Measurements from ENCODE around the gene AANAT. TPM values are rescaled to one million over a fixed set of nuclear protein-coding genes. Genes with fewer than 3 reads are reported as not detected.

The AANAT gene
- total and polyA plus RNA-seq, 9 donors, result 0.18 to 0.87 (median 0.28) TPM; not detected in 3

GRCh38 chr17:76452127-76452659 is 15.2 kb upstream of the AANAT start:
- Histone ChIP-seq H3K4me1 (ENCODE audit: control insufficient read depth, insufficient read depth, low read length) (peaks cover 26% of the 10 kb centered on the region), H3K27ac (ENCODE audit: low read length) (no peak overlapping the region), H3K36me3 (ENCODE audit: control insufficient read depth, insufficient read depth, low read length) (peaks cover 4% of the 10 kb centered on the region), H3K27me3 (ENCODE audit: control insufficient read depth, insufficient read depth, low read length) (no peaks in the 10 kb centered on the region), H3K4me3 (ENCODE audit: low read length) (peak overlapping the region; percentile 62), H3K9me3 (replicated peaks; ENCODE audit: control insufficient read depth, low read depth, low read length) (no peaks in the 10 kb centered on the region)
- under 1% methylated on average over 29 of the region's 29 CpGs for WGBS (ENCODE audit: insufficient coverage)
- DNase-seq, result no peak

GRCh38 chr17:76452660-76453430 is 14.6 kb upstream of the AANAT start, which contains the start of gene UBE2O:
Gene UBE2O (minus strand): TSS chr17:76453152. CDS start chr17:76453141, 11 bp downstream.
- Histone ChIP-seq H3K27ac (ENCODE audit: low read length) (no peak within 1 kb of the TSS), H3K9me3 (replicated peaks; ENCODE audit: control insufficient read depth, low read depth, low read length) (no peaks in the 10 kb centered on the region), H3K4me3 (ENCODE audit: low read length) (peak within 1 kb of the TSS; percentile 62), H3K27me3 (ENCODE audit: control insufficient read depth, insufficient read depth, low read length) (no peaks in the 10 kb centered on the region), H3K36me3 (ENCODE audit: control insufficient read depth, insufficient read depth, low read length) (peaks cover 4% of the 10 kb centered on the region), H3K4me1 (ENCODE audit: control insufficient read depth, insufficient read depth, low read length) (peaks cover 23% of the 10 kb centered on the region)
- WGBS (ENCODE audit: insufficient coverage), result under 1% methylated on average over 101 of the region's 101 CpGs
- DNase-seq, result peak; percentile 92

- Histone ChIP-seq H3K4me1 (ENCODE audit: control insufficient read depth, insufficient read depth, low read length) (peaks cover 18% of the 10 kb centered on the region), H3K4me3 (ENCODE audit: low read length) (no peak overlapping the region), H3K27me3 (ENCODE audit: control insufficient read depth, insufficient read depth, low read length) (no peaks in the 10 kb centered on the region), H3K27ac (ENCODE audit: low read length) (no peak overlapping the region), H3K9me3 (replicated peaks; ENCODE audit: control insufficient read depth, low read depth, low read length) (no peaks in the 10 kb centered on the region), H3K36me3 (ENCODE audit: control insufficient read depth, insufficient read depth, low read length) (peaks cover 4% of the 10 kb centered on the region)
- no peak for DNase-seq
- WGBS (ENCODE audit: insufficient coverage), result 0% methylated on average over 2 of the region's 6 CpGs
Measured at GRCh38 chr17:76453431-76453743, 14.0 kb upstream of the AANAT start.

DNA sequence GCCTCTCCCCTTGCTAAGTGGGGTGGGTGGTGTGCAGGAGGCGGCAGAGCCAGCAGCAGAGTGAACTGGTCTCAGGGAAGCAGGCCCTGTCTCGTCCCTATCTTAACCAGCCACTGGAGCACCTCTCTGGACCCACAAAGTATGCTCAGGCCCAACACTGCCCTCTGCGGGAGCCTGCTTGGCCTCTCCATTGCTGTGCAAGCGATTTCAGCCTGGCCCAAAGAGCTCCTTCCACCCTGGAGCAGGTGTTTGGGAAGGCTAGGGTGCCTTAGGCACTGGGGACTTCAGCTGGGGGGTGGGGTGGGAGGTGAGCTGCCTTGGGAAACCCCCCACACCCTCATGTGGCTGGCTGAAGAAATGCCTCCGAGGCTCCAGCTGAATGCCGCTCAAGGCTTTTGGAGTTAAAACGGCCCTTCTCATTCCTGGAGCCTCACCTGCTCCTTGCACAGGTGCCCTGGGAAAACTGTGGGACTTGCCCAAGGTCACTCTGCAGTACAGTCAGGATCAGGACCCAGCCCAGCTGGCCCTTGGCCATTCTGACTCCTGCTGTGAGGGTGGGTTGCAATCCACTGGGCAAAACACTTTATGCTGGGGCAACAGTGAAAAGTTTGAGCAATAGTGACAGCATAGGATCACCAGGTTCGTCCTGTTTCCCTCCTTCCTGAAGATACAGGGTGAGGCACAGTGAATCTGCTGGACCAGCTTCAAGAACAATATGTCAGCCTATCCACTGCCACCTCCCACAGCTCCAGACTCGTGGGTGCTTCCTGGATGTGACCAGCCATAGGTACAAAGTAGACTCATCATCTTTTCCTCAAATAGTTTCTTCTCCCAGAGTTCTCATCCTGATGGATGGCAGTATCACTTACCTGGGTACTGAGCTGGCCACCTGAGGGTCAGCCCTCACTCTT is 8.6 kb upstream of the AANAT start:
- no peaks in the 10 kb centered on the region for H3K4me1 ChIP-seq (ENCODE audit: control insufficient read depth, insufficient read depth, low read length)
- WGBS (ENCODE audit: insufficient coverage), result 54% methylated on average over 4 of the region's 9 CpGs
- no peak for DNase-seq

DNA sequence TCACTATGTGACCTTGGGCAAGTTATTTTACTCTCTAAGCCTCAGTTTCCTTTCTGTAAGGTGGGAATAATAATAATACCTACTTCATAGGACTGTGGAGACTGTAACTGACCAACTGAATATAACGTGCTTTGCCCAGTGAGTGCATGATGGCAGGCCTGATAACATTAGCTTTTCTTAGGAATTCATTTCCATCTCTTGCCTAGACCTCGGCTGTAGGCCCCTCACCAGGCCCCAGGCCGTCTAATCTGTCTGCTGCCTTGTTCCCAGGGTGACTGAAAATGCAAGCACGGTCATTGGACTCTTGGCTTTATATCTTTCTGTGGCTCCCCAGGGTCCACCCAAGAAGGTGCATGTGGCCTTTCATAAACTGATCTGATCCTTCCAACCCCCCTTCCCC is 7.7 kb upstream of the AANAT start:
- no peak overlapping the region for H3K4me3 ChIP-seq (ENCODE audit: low read length)
- no peak for DNase-seq
- no peaks in the 10 kb centered on the region for H3K36me3 ChIP-seq (ENCODE audit: control insufficient read depth, insufficient read depth, low read length)
- no peaks in the 10 kb centered on the region for H3K27me3 ChIP-seq (ENCODE audit: control insufficient read depth, insufficient read depth, low read length)
- no peak overlapping the region for H3K27ac ChIP-seq (ENCODE audit: low read length)
- no peaks in the 10 kb centered on the region for H3K4me1 ChIP-seq (ENCODE audit: control insufficient read depth, insufficient read depth, low read length)
- no peaks in the 10 kb centered on the region for H3K9me3 ChIP-seq (replicated peaks; ENCODE audit: control insufficient read depth, low read depth, low read length)
- WGBS (ENCODE audit: insufficient coverage), result 33% methylated on average over 3 of the region's 4 CpGs

More for the DNA sequence above, 8.6 kb upstream of the AANAT start:
- H3K36me3 ChIP-seq (ENCODE audit: control insufficient read depth, insufficient read depth, low read length), result no peaks in the 10 kb centered on the region
- H3K9me3 ChIP-seq (replicated peaks; ENCODE audit: control insufficient read depth, low read depth, low read length), result no peaks in the 10 kb centered on the region
- no peak overlapping the region for H3K4me3 ChIP-seq (ENCODE audit: low read length)
- no peak overlapping the region for H3K27ac ChIP-seq (ENCODE audit: low read length)
- H3K27me3 ChIP-seq (ENCODE audit: control insufficient read depth, insufficient read depth, low read length), result no peaks in the 10 kb centered on the region

DNA sequence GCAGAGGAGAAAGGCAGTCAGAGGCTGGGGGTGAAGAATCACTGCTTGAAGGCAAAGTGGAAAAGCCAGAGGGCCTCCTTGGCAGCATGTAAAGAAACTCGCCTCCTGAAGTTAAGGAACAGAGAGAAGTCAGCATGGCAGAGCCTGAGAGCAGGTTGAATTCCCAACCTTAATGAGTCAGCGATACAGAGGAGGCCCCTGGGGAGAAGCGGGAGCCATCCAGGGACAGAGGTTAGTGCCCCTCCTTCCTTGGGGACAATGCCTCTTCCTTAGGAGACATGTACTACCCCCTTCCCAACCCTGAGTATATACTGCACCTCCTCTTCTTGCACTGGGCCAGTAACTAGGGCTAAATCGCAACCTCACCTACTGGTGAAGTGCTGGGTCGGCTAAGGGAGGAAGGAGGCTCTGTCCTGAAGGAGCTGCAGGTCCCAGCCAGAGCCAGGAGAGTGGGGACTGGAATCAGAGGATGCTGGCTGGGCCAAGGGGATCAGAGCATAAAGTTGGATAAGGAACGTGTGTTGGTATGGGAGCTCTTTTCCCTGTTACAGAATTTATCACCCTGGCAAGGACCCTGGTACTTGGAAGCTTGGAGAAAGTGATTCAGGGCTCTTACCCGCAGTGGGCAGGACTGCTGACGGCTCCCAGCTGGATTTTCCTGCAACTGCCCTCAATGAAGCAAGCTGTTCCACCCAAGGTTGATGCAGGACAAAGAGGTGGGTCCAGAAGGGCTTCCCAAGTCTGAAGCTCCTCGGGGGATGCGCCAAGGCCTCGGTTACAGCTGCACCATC is 5.4 kb upstream of the AANAT start:
- H3K36me3 ChIP-seq (ENCODE audit: control insufficient read depth, insufficient read depth, low read length), result no peaks in the 10 kb centered on the region
- H3K9me3 ChIP-seq (replicated peaks; ENCODE audit: control insufficient read depth, low read depth, low read length), result no peaks in the 10 kb centered on the region
- WGBS (ENCODE audit: insufficient coverage), result 74% methylated on average over 9 of the region's 11 CpGs

GRCh38 chr17:76462556-76463290 is 4.7 kb upstream of the AANAT start:
- 58% methylated on average over 17 of the region's 24 CpGs for WGBS (ENCODE audit: insufficient coverage)
- DNase-seq, result no peak

More for the DNA sequence above, 5.4 kb upstream of the AANAT start:
- Histone ChIP-seq H3K27me3 (ENCODE audit: control insufficient read depth, insufficient read depth, low read length) (no peaks in the 10 kb centered on the region), H3K4me1 (ENCODE audit: control insufficient read depth, insufficient read depth, low read length) (peaks cover 8% of the 10 kb centered on the region), H3K27ac (ENCODE audit: low read length) (no peak overlapping the region), H3K4me3 (ENCODE audit: low read length) (no peak overlapping the region)
- no peak for DNase-seq

GRCh38 chr17:76466775-76467130 is 650 bp upstream of the AANAT start:
- no peak overlapping the region for H3K4me3 ChIP-seq (ENCODE audit: low read length)
- 94% methylated on average over 5 of the region's 6 CpGs for WGBS (ENCODE audit: insufficient coverage)
- no peak overlapping the region for H3K27ac ChIP-seq (ENCODE audit: low read length)
- H3K4me1 ChIP-seq (ENCODE audit: control insufficient read depth, insufficient read depth, low read length), result peaks cover 13% of the 10 kb centered on the region
- no peaks in the 10 kb centered on the region for H3K9me3 ChIP-seq (replicated peaks; ENCODE audit: control insufficient read depth, low read depth, low read length)
- no peaks in the 10 kb centered on the region for H3K36me3 ChIP-seq (ENCODE audit: control insufficient read depth, insufficient read depth, low read length)
- no peak for DNase-seq
- no peaks in the 10 kb centered on the region for H3K27me3 ChIP-seq (ENCODE audit: control insufficient read depth, insufficient read depth, low read length)

More at GRCh38 chr17:76462556-76463290, 4.7 kb upstream of the AANAT start:
- Histone ChIP-seq H3K27me3 (ENCODE audit: control insufficient read depth, insufficient read depth, low read length) (no peaks in the 10 kb centered on the region), H3K4me3 (ENCODE audit: low read length) (no peak overlapping the region), H3K9me3 (replicated peaks; ENCODE audit: control insufficient read depth, low read depth, low read length) (no peaks in the 10 kb centered on the region), H3K4me1 (ENCODE audit: control insufficient read depth, insufficient read depth, low read length) (peaks cover 13% of the 10 kb centered on the region), H3K36me3 (ENCODE audit: control insufficient read depth, insufficient read depth, low read length) (no peaks in the 10 kb centered on the region), H3K27ac (ENCODE audit: low read length) (no peak overlapping the region)

DNA sequence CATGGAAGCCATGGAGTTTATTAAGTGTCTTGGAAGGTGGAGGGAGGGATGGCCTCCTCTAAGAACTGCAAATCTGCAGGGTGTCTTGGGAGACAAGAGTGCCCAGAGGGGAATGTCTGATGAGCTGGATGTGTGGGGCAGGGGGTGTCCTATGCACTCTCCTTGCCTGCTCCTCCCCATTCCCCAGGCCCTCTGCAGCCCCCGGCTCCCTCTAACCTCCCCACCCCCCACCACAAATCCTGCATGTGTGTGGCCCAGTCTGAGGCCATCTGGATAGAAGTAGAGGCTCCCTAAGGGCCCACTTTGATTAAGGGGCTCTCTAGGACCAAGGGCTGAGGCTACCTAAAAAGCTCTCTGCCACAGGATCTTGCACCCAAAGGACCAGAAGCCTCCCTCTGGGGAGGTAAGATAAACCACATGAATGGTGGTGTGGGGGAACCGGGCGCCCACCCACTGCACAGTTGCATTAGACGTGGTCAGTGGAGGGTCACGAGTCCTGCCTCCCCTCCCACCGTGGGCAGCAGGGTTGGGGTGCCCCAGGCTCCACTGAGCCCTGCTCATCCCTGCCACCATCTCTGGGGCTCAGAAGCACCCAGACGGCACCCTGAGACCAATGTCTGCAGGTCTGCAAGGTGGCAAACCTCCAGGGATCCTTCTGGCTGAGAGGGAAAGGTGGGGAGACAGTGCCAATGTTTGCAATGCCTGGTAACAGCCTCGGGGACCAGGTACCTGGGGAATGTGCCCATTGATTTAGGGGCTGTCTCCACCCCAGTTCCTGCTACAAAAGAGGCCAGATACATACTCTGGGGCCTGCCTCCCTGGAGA is 618 bp downstream of the AANAT start:
- no peaks in the 10 kb centered on the region for H3K36me3 ChIP-seq (ENCODE audit: control insufficient read depth, insufficient read depth, low read length)
- no peak overlapping the region for H3K4me3 ChIP-seq (ENCODE audit: low read length)
- H3K27ac ChIP-seq (ENCODE audit: low read length), result no peak overlapping the region
- no peak for DNase-seq
- no peaks in the 10 kb centered on the region for H3K27me3 ChIP-seq (ENCODE audit: control insufficient read depth, insufficient read depth, low read length)
- H3K4me1 ChIP-seq (ENCODE audit: control insufficient read depth, insufficient read depth, low read length), result peaks cover 13% of the 10 kb centered on the region
- WGBS (ENCODE audit: insufficient coverage), result 69% methylated on average over 7 of the region's 8 CpGs
- H3K9me3 ChIP-seq (replicated peaks; ENCODE audit: control insufficient read depth, low read depth, low read length), result no peaks in the 10 kb centered on the region
